ENCODE data around the gene SKP2.

GRCh38 chr5:36135988-36136387 is 15.9 kb upstream of the SKP2 start:
- TF ChIP-seq ZNF274 (IDR thresholded peaks at IDR 0.05; ENCODE audit: low read depth, low read length) (no peak), YY1 (IDR thresholded peaks at IDR 0.05; ENCODE audit: insufficient read depth, insufficient read length) (no peak), SUZ12 (IDR thresholded peaks at IDR 0.05; ENCODE audit: extremely low read depth, insufficient read depth, insufficient read length) (no peak)

All from NT2/D1 (cell line).